Measurements from ENCODE around the gene NAPB.

DNA sequence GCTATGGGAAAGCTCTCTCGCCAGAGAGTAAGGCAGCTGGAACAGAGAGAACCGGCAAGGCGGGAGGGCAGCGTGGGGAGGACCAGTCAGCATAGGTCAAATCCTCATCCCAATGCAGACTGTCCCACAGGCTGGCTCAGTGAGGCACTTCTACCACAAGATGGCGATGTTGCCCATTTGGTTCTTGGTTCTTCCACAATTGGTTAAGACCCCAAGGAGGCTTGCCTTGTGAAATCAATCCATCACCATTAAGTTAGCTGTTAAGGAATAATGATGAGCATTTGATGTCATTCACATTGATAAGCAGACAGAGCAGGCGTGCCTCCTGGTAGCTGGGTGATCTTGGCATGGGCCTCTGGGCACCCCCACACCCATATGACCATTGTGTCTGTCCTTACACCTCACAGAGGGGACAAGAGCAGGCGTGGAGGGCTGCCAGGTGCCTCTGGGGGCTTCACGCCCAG, 20.6 kb upstream of the NAPB start:
- TF ChIP-seq, protein P1, sequence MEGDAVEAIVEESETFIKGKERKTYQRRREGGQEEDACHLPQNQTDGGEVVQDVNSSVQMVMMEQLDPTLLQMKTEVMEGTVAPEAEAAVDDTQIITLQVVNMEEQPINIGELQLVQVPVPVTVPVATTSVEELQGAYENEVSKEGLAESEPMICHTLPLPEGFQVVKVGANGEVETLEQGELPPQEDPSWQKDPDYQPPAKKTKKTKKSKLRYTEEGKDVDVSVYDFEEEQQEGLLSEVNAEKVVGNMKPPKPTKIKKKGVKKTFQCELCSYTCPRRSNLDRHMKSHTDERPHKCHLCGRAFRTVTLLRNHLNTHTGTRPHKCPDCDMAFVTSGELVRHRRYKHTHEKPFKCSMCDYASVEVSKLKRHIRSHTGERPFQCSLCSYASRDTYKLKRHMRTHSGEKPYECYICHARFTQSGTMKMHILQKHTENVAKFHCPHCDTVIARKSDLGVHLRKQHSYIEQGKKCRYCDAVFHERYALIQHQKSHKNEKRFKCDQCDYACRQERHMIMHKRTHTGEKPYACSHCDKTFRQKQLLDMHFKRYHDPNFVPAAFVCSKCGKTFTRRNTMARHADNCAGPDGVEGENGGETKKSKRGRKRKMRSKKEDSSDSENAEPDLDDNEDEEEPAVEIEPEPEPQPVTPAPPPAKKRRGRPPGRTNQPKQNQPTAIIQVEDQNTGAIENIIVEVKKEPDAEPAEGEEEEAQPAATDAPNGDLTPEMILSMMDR (IDR thresholded peaks at IDR 0.05) = peak; percentile 45 to 76 (median 64)
- no peak for TF ChIP-seq POLR2A (IDR thresholded peaks at IDR 0.05)
